Activated naive CD8-positive, alpha-beta T cell treated with anti-CD3 and anti-CD28 coated beads, Interleukin-2, amount 50 U/mL, for 24 hours (primary cell): Measurements from ENCODE around the gene WASF1.
"Not testable (repeated sequence)": the region's sequence is repeated elsewhere in the genome, so short reads cannot be mapped to it uniquely, and the experiment has no call there.

Experiments used
- ATAC-seq: fragments of 150-1000 bp; cut with Tn5 transposase; one replicate; pipeline ENCODE4 v1.10.0; 2021
- DNase-seq: peaks from one replicate; pipeline ENCODE4 v3.0.0; 2021
- H3K27ac Mint-ChIP-seq: one replicate; pipeline ENCODE4 v1.8.0; 2021; ENCODE audit warnings: mild to moderate bottlenecking, mixed read lengths
- H3K27me3 Mint-ChIP-seq: one replicate; pipeline ENCODE4 v1.8.0; 2021; ENCODE audit warnings: mixed read lengths
- H3K36me3 Mint-ChIP-seq: one replicate; pipeline ENCODE4 v1.8.0; 2021; ENCODE audit warnings: low read depth, mixed read lengths
- H3K4me1 Mint-ChIP-seq: one replicate; pipeline ENCODE4 v1.8.0; 2021; ENCODE audit warnings: mixed read lengths
- H3K4me3 Mint-ChIP-seq: one replicate; pipeline ENCODE4 v1.8.0; 2021; ENCODE audit warnings: mild to moderate bottlenecking, moderate library complexity, mixed read lengths
- H3K9me3 Mint-ChIP-seq: one replicate; pipeline ENCODE4 v1.8.0; 2021; ENCODE audit warnings: mixed read lengths

WASF1 gene

DNA sequence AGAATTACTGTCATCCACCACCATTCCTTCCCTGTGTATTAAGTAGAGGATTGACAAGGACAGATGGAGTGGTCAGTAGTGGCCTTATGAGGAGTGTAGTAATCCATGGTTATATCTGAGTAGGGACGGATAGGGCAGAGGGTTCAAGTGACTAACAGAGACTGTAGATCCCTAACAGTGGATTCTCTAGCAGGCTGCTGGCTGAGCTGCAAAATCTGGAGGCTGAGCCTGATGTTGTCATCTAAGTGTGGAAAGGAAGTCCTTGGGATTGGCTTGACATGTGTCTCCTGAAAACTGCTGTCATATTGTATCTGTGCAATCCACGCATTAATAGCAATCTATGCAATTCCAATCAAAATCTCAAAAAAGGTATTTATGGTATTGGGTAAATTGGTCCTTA lies 94.2 kb downstream of the WASF1 start:
- no peaks in the 10 kb centered on the region for H3K36me3 Mint-ChIP-seq
- no peak overlapping the region for H3K4me3 Mint-ChIP-seq
- H3K27ac Mint-ChIP-seq, result no peak overlapping the region
- H3K9me3 Mint-ChIP-seq, result no peaks in the 10 kb centered on the region
- ATAC-seq, result no peak
- H3K4me1 Mint-ChIP-seq, result no peaks in the 10 kb centered on the region
- peaks cover 3% of the 10 kb centered on the region for H3K27me3 Mint-ChIP-seq
- no peak for DNase-seq

DNA sequence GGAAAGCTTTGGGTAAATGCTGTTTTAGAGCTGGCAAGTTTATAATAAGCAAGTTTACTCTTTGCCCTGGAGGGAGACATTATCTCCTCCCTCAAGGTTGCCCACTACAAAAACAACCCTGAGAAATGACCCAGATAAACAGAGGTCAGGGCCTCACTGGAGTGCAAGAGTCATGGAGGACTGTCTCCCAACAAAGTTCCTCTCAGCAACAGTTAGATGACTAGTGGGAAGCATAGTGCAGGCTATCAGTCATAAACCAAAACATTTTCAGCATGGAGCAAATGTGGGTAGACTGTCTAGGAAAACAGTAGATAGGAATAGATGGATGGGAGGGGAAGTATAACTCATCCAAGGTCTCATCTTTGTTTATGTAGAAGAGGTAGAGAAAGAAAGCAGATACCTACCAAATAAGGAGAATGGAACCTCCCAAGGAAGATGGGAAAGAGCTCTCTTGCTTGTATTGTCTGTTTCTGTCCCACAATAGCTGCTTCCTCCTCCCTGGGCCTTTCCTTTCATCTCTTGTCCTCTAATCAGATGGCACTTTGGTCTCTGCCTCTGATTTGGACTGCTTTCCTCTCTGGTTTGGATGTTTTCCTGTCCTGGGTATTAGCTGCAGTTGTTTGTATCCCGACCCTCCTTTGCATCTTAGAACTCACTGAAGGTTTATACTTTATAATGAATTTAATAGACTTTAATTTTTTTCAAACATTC lies 95.4 kb downstream of the WASF1 start:
- no peaks in the 10 kb centered on the region for H3K36me3 Mint-ChIP-seq
- DNase-seq (no peak), ATAC-seq (no peak)
- no peaks in the 10 kb centered on the region for H3K9me3 Mint-ChIP-seq
- no peaks in the 10 kb centered on the region for H3K4me1 Mint-ChIP-seq
- H3K27ac Mint-ChIP-seq, result no peak overlapping the region
- H3K27me3 Mint-ChIP-seq, result peaks cover 3% of the 10 kb centered on the region
- H3K4me3 Mint-ChIP-seq, result no peak overlapping the region

DNA sequence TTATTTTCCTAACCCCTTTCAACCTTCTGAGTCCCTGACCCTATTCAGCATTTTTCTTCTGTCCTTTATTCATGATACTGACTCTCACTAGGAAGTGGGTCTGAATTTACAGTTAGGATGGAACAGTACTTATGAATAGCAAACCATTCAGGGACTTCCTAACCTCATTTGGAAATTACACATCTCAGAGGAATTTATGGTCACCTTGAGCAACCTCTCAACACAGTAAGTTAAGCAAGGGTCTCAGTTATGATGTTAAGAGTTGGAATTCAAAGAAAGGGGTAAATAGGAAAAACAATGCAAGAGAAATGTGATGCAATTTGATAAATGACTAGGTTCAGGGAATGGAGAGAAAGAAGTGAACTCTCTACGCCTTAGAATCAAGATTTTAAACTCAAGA lies 104.1 kb downstream of the WASF1 start:
- Mint-ChIP-seq H3K4me1 (no peaks in the 10 kb centered on the region), H3K9me3 (no peaks in the 10 kb centered on the region), H3K27me3 (no peaks in the 10 kb centered on the region), H3K36me3 (no peaks in the 10 kb centered on the region), H3K4me3 (no peak overlapping the region), H3K27ac (no peak overlapping the region)
- DNase-seq, result no peak
- ATAC-seq, result no peak

DNA sequence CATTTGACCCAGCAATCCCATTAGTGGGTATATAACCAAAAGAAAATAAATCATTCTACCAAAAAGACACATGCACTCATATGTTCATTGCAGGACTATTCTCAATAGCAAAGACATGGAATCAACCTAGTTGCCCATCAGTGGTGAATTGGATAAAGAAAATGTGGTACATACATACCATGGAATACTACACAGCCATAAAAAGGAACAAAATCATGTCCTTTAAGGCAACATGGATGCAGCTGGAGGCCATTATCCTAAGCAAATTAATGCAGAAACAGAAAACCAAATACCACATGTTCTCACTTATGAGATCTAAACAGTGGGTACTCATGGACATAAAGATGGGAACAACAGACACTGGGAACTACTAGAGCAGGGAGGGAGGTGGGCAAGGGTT lies 106.0 kb downstream of the WASF1 start:
- H3K9me3 Mint-ChIP-seq, H3K27me3 Mint-ChIP-seq, H3K36me3 Mint-ChIP-seq, H3K4me1 Mint-ChIP-seq, DNase-seq, H3K27ac Mint-ChIP-seq, H3K4me3 Mint-ChIP-seq, ATAC-seq: not testable (repeated sequence)

DNA sequence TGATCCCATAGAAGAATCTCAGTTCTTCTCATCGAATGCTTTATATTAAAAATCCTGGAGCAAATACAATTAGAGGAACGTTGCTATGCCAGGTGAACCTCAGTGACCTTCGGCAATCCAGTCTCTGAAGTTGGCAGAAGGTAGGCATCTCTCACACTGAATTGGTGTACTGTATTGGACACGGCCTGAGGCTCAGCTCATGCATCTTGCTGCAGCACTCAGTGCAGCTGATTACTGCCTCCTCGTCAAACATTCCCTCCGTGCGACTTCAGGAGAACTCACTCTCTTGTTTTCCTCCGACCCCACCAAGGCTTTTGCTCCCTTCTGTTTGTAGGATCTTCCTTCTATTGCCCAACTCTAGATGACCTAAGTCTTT lies 110.9 kb downstream of the WASF1 start:
- Mint-ChIP-seq H3K27me3 (peaks cover 17% of the 10 kb centered on the region), H3K36me3 (no peaks in the 10 kb centered on the region), H3K9me3 (no peaks in the 10 kb centered on the region), H3K4me1 (peaks cover 11% of the 10 kb centered on the region), H3K27ac (no peak overlapping the region), H3K4me3 (no peak overlapping the region)
- DNase-seq, result no peak
- no peak for ATAC-seq

DNA sequence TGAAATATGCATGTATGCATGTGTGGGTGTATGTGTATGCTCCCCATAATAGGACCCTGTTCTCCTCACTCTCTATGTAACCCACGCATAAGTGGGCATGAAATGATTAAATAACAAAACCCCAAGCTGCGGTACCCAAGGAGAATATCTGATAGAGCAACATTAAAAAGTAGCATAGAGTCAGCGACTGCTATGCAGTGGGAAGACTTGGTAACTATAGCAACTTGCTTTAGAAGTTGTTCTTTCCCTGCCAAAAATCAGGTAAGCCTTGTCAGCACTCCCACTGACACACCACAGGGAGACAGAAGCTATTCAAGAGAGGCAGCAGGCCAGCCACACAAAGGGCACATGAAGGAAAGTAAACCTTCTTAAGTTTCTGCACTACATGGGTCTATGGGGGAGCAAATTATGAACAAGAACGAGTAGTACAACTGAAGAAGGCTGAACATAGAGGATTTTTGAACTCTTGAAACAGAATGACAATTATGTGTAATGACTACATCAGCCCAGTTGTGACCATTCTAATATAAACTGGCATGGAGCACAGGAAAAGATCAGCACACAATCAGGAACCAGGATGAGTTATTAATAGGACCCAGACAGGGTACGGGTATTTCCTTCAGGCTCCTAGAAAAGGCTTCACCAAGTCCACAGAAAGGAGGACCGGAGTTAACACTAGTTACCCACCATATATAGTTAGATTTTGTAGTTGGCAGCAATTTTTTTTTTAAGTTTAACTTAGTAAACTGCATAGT lies 111.5 kb downstream of the WASF1 start:
- H3K9me3 Mint-ChIP-seq, result no peaks in the 10 kb centered on the region
- H3K27ac Mint-ChIP-seq, result no peak overlapping the region
- no peak overlapping the region for H3K4me3 Mint-ChIP-seq
- H3K27me3 Mint-ChIP-seq, result peaks cover 17% of the 10 kb centered on the region
- ATAC-seq, result no peak
- H3K36me3 Mint-ChIP-seq, result no peaks in the 10 kb centered on the region
- peaks cover 11% of the 10 kb centered on the region for H3K4me1 Mint-ChIP-seq
- DNase-seq, result no peak

DNA sequence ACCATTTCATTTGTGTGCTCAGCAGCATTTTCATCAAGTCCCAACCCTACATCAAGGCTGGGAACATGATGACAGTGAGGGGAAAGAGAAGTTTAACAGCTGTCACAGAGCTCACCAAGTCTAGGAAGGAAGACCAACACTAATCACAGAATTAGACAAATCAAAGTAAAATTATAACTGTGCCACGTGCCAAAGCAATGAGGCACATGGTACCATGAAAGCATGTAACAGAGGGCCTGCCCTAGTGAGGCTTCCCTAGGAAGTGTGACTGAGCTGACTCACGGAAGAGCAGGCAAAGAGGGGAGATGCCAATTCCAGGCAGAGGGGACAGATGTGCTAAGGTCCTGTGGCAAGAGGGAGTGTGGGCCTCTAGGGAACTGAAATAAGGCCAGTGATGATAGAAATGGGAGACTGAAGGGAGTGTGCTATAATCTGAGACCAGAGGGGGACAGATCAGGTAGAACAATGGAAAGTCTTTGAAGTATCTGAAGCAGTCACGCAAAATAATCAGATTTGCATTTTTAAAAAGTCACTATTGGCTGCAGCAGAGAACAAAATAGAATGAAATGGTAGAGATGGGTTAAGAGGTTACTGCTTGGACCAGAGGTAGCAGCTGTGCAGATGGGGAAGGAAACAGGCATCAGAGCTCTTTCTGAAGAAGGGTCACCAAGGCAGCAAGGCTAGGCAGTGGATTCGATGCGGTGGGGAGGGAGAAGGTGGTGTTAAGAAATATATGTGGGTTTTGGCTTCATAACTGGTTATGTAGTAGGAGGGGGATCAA lies 114.5 kb downstream of the WASF1 start:
- peaks cover 11% of the 10 kb centered on the region for H3K4me1 Mint-ChIP-seq
- no peaks in the 10 kb centered on the region for H3K9me3 Mint-ChIP-seq
- no peak overlapping the region for H3K4me3 Mint-ChIP-seq
- ATAC-seq (no peak), DNase-seq (no peak)
- no peaks in the 10 kb centered on the region for H3K36me3 Mint-ChIP-seq
- no peak overlapping the region for H3K27ac Mint-ChIP-seq
- peaks cover 27% of the 10 kb centered on the region for H3K27me3 Mint-ChIP-seq

DNA sequence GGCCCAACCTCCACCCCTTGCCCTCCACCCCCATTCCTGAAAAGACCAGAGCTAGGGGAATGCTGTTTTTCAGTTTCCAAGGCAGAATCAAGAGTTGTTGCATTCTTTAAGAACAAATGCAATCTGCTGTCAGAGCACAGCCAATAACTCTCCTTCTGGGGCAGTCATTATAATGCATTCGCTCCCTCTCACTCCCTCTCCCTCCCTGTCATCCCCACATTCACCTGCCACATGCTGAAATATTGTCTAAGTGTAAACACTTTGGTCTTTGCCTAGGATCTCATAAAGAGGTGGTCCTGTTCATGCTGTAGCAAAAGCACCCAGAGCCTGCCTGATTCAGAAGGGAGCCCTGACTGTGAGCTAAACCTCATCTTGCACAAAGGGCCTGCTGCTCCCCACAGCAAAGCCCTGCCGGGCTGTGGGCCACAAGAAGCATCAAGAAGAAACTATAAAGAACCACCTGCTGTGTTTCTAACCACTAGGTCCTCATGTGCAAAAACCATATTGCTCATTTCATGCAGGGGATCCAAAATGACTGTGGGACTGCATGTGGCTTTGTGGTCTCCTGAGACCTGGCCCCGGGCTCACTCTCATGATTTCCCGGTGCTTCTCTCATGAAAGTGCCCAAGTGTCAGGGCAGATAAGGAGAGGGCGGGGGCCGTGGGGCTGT lies 115.7 kb downstream of the WASF1 start:
- Mint-ChIP-seq H3K4me1 (peaks cover 11% of the 10 kb centered on the region), H3K9me3 (no peaks in the 10 kb centered on the region), H3K27me3 (peaks cover 23% of the 10 kb centered on the region), H3K4me3 (no peak overlapping the region), H3K36me3 (no peaks in the 10 kb centered on the region), H3K27ac (no peak overlapping the region)
- ATAC-seq (peak; percentile 67), DNase-seq (no peak)

DNA sequence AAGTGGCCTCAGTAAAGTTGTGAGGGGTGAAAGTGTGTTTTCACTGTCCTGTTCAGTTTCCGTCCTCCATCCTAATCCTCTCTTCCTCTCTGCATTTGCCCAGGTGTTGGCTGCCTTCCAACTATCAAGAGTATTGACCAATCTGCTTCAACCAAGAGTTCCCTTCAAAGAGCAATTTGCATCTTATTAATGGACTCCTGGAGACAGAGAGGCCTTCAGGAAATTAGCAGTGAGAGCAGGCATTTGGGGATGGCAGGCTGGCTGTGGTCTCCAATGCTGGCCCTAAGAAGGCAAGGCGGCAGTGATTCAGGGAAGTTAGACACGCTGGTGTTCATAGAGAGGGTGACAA lies 124.1 kb downstream of the WASF1 start:
- H3K36me3 Mint-ChIP-seq, result no peaks in the 10 kb centered on the region
- H3K4me1 Mint-ChIP-seq, result no peaks in the 10 kb centered on the region
- no peak for ATAC-seq
- H3K27me3 Mint-ChIP-seq, result peaks cover 4% of the 10 kb centered on the region
- no peak overlapping the region for H3K4me3 Mint-ChIP-seq
- no peak overlapping the region for H3K27ac Mint-ChIP-seq
- no peaks in the 10 kb centered on the region for H3K9me3 Mint-ChIP-seq
- no peak for DNase-seq

DNA sequence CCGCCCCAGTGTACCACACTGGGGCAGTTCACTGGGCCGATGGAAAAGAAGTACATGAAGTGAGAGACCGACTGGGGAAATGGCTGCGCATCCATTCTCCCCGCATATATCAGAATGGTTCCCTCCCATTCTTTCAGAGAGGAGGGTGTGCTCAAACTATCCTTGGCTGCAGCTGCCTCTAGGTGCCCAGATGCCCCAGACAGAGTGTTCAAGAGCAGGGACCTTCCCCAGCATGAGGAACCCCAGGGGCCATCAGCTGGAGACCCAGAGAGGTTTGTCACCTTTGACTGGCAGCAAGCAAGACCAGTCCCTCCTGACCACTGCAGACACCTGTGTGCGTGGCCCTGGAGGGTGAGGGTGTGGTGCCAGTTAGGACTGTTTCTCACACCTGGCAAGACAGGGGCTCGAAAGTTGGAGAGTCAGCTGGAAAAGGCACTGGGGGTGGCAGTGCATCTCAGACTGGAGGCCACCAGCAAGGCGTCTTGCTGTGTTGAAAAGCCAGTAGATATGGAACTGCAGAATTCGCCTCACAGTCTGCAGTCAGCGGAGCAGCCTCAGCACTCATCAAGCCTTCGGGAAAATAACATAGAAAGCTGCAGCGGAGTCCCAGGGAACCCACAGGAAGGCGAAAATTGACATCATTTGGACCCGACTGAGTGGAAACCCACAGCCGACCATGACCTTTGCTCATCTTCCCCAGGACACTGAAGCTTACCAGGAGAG lies 124.6 kb downstream of the WASF1 start:
- H3K4me3 Mint-ChIP-seq, result no peak overlapping the region
- no peak overlapping the region for H3K27ac Mint-ChIP-seq
- ATAC-seq (no peak), DNase-seq (no peak)
- H3K27me3 Mint-ChIP-seq, result peaks cover 2% of the 10 kb centered on the region
- H3K9me3 Mint-ChIP-seq, result no peaks in the 10 kb centered on the region
- no peaks in the 10 kb centered on the region for H3K36me3 Mint-ChIP-seq
- no peaks in the 10 kb centered on the region for H3K4me1 Mint-ChIP-seq

DNA sequence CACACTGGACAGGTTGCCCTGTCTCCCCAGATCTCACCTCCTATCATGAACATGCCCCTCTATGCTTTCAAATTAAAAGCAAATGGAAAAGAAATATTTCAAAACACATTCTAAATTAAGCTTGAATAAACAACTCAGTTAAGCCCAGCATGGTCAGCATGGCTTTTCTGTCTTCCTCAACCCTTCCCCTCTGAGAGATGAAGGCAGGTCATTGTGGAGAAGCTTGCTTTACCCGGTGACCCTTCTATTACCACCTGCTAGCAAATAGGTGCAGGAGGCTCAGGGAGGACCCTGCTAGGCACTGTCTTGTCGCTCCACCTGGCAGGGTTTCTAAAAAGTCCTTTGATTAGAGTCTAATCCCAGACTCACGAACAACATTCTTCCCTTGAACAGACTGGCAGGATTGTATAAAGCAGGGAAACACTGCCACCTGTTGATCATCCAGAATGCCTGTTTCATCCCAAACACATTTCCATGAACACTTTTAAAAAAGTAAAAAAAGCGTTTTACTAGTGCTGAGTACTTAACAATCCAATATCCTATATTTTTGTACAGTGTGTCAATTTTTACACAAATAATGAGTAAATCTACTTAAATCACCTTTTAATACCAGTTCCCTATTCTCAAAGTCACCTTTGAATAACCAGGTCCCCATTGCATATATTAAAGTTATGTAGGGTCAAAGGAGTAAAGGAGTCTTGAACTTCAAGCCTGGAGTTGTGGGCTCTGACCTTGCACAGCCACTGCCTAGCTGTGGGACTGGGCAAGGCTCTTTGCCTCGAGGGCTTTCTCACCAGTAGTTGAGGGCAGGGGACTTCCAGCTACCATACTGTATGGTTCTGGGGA lies 125.9 kb downstream of the WASF1 start:
- Mint-ChIP-seq H3K36me3 (no peaks in the 10 kb centered on the region), H3K27ac (no peak overlapping the region), H3K4me3 (no peak overlapping the region), H3K27me3 (no peaks in the 10 kb centered on the region), H3K9me3 (no peaks in the 10 kb centered on the region), H3K4me1 (no peaks in the 10 kb centered on the region)
- no peak for DNase-seq
- ATAC-seq, result no peak

DNA sequence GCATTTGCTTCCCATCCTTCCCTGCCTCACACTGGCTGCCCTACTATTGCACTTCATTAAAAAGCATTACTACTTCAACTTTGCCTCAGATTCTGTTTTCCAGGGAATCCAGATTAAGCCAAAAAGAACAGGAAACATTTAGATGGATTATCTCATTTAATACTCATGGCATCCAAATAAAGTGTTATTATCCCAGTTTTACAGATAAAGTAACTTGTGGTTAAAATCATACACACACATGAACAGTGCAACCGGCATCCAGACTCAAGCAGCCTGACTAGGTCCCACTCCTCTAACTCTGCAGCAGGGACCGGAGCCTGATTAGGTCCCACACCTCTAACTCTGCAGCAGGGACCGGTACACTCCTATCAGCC lies 129.0 kb downstream of the WASF1 start:
- no peaks in the 10 kb centered on the region for H3K4me1 Mint-ChIP-seq
- ATAC-seq, result no peak
- H3K4me3 Mint-ChIP-seq, result no peak overlapping the region
- no peak overlapping the region for H3K27ac Mint-ChIP-seq
- H3K27me3 Mint-ChIP-seq, result no peaks in the 10 kb centered on the region
- DNase-seq, result no peak
- no peaks in the 10 kb centered on the region for H3K36me3 Mint-ChIP-seq
- no peaks in the 10 kb centered on the region for H3K9me3 Mint-ChIP-seq
